Endothelial cell (in vitro differentiated cells): ENCODE data around the gene MECR. TPM values are rescaled to one million over a fixed set of nuclear protein-coding genes. Genes with fewer than 3 reads are reported as not detected.

Source experiments
- DNase-seq: peaks from one replicate; pipeline ENCODE4 v3.0.0; 2021; ENCODE audit warnings: low spot score
- H3K27ac Mint-ChIP-seq: one replicate; pipeline ENCODE4 v1.8.0; 2021; ENCODE audit warnings: mixed read lengths, inconsistent platforms; ENCODE audit not compliant: unreplicated experiment
- H3K27me3 Mint-ChIP-seq: one replicate; pipeline ENCODE4 v1.8.0; 2021; ENCODE audit warnings: mild to moderate bottlenecking, moderate library complexity, mixed read lengths, inconsistent platforms; ENCODE audit not compliant: unreplicated experiment
- H3K36me3 Mint-ChIP-seq: one replicate; pipeline ENCODE4 v1.8.0; 2021; ENCODE audit warnings: mild to moderate bottlenecking, low read depth, mixed read lengths, inconsistent platforms; ENCODE audit not compliant: unreplicated experiment
- H3K4me1 Mint-ChIP-seq: one replicate; pipeline ENCODE4 v1.8.0; 2021; ENCODE audit warnings: mild to moderate bottlenecking, mixed read lengths, inconsistent platforms; ENCODE audit not compliant: unreplicated experiment
- H3K4me3 Mint-ChIP-seq: one replicate; pipeline ENCODE4 v1.8.0; 2021; ENCODE audit warnings: mild to moderate bottlenecking, mixed read lengths, inconsistent platforms; ENCODE audit not compliant: unreplicated experiment
- H3K9me3 Mint-ChIP-seq: one replicate; pipeline ENCODE4 v1.8.0; 2021; ENCODE audit warnings: mixed read lengths, inconsistent platforms; ENCODE audit not compliant: unreplicated experiment
- CTCF ChIP-seq: fragments of 200-600 bp; sonication (generic); IDR thresholded peaks from one replicate; pipeline ENCODE4 v1.5.0; 2021; ENCODE audit warnings: antibody characterized with exemption; ENCODE audit not compliant: unreplicated experiment
- total RNA-seq: library from RNA; stranded (reverse); fragmentation: NEBNext Ultra II Directional; extraction: Animal tissue kit (Norgen Biotek cat#: 25700); gene quantifications from one replicate; pipeline ENCODE4 v1.2.1, GENCODE V29; 2021; ENCODE audit not compliant: unreplicated experiment

The MECR gene
- total RNA-seq, 1 donor from 2014 or later = 20.2 TPM

- Mint-ChIP-seq H3K4me3 (no peak overlapping the region), H3K27ac (no peak overlapping the region), H3K27me3 (peaks cover 16% of the 10 kb centered on the region), H3K9me3 (no peaks in the 10 kb centered on the region), H3K36me3 (peaks cover 12% of the 10 kb centered on the region), H3K4me1 (peaks cover 24% of the 10 kb centered on the region)
- no peak for TF ChIP-seq CTCF
- no peak for DNase-seq
Measured at GRCh38 chr1:29232387-29232786, 1.7 kb upstream of the MECR start.

- DNase-seq = no peak
- H3K27me3 Mint-ChIP-seq = peaks cover 4% of the 10 kb centered on the region
- H3K36me3 Mint-ChIP-seq = peaks cover 6% of the 10 kb centered on the region
- peak overlapping the region; percentile 66 for H3K27ac Mint-ChIP-seq
- peak overlapping the region; percentile 95 for H3K4me3 Mint-ChIP-seq
- H3K4me1 Mint-ChIP-seq = peaks cover 17% of the 10 kb centered on the region
- H3K9me3 Mint-ChIP-seq = no peaks in the 10 kb centered on the region
- TF ChIP-seq CTCF = no peak
Measured at GRCh38 chr1:29230204-29230552, 556 bp downstream of the MECR start.

DNA sequence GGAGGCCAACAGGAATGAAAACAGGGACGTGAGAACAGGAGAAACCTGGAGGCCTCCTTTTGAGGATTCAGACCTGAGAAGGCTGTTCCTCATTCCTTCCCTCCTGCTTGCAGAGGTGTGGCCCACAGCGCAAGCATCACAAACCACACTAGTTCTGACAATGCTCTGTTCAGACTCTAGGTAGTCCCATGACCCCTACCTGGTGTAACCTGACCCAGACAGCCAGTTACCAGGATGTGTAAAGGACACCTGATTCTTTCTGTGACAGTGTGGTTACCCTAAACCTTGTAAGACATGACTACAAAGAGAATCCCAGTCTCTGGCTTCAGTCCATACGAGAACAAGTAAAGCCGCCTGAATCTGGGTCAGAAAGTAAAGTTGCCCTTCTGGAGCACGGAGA lies 3.2 kb downstream of the MECR start:
- no peaks in the 10 kb centered on the region for H3K9me3 Mint-ChIP-seq
- no peak for TF ChIP-seq CTCF
- H3K4me3 Mint-ChIP-seq = no peak overlapping the region
- peaks cover 9% of the 10 kb centered on the region for H3K36me3 Mint-ChIP-seq
- no peak overlapping the region for H3K27ac Mint-ChIP-seq
- H3K4me1 Mint-ChIP-seq = peaks cover 13% of the 10 kb centered on the region
- peaks cover 4% of the 10 kb centered on the region for H3K27me3 Mint-ChIP-seq
- no peak for DNase-seq

DNA sequence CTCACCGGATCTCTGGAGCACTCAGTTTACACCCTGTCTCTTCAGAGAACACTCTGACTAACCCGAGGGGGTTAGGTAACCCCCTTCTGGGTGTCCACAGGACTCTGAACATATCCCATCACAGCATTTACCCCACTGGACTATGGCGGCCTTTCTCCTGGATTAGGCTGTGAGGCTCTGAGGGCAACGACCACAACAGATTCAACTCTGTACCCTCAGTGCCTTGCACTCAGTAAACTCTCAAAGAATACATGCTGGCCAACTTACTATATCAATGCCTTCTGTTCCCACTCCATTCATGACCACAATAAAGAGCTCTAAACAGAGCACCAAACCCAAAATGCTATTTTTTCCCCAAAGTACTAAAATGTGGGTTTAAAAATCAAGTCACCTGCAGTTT lies 5.4 kb downstream of the MECR start:
- Mint-ChIP-seq H3K4me1 (peaks cover 2% of the 10 kb centered on the region), H3K27ac (no peak overlapping the region), H3K9me3 (no peaks in the 10 kb centered on the region), H3K27me3 (no peaks in the 10 kb centered on the region), H3K36me3 (peaks cover 9% of the 10 kb centered on the region), H3K4me3 (no peak overlapping the region)
- DNase-seq = no peak
- no peak for TF ChIP-seq CTCF

DNA sequence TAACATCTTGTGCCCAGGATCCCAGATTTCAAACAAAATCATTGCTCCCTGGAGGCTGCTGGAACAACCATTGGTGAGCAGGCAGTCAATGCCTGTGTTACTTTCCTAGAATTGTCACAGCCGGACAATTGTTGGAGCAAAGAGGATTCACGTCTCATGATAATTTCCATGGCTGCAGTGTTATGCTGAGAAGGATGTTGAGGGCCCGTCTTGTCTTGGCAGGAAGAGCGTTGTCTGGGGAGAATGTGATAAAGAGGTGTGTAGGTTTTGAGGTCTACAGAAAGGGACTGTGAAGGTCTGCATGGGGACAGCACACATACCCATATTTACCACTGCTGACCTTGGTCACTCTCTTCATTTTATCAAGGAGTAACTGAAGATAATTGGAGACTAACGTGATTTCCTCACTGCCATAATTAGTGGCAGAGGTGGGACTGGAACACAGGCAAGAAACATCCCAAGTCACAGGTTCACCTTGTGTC lies 6.3 kb downstream of the MECR start:
- no peak for TF ChIP-seq CTCF
- Mint-ChIP-seq H3K4me3 (no peak overlapping the region), H3K4me1 (no peaks in the 10 kb centered on the region), H3K9me3 (no peaks in the 10 kb centered on the region), H3K36me3 (peaks cover 6% of the 10 kb centered on the region), H3K27me3 (no peaks in the 10 kb centered on the region), H3K27ac (no peak overlapping the region)
- DNase-seq = no peak
